ENCODE data around the gene RET. TPM values are rescaled to one million over a fixed set of nuclear protein-coding genes. Genes with fewer than 3 reads are reported as not detected.

The RET gene
- total RNA-seq, 1 experiment from 2014 or later = 21.4 TPM

DNA sequence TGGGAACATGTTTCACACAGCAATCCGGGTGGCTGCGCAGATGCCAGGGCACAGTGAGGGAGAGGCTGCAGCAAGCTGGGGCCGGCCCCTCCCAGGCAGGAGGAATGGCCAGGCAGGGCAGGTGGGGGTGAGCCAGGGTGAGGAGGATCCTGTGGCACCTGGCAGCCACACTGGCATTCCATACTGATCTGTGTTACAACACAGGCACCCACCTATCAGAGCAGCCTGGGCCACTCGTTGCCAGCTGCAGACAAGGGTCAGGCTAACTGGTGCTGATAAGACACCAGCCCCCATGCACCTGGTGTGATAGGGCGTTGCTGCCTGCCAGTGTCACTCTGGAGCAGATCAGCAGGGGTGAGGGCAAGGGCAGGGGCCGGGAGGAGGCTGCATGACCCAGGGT is 16.6 kb upstream of the RET start:
- Mint-ChIP-seq H3K36me3 (no peaks in the 10 kb centered on the region), H3K9me3 (no peaks in the 10 kb centered on the region), H3K27ac (no peak overlapping the region), H3K4me3 (no peak overlapping the region), H3K4me1 (peaks cover 7% of the 10 kb centered on the region), H3K27me3 (ENCODE audit: low read depth) (peaks cover 3% of the 10 kb centered on the region; the same call in 1 of the 2 replicates)
- ATAC-seq (no peak), DNase-seq (ENCODE audit: low spot score) (no peak)
- POLR2A ChIA-PET = no interaction called here
- no peak for TF ChIP-seq NR1H2 (CRISPR knock-in tag; IDR thresholded peaks at IDR 0.05)
- TF ChIP-seq FOXJ3 (CRISPR knock-in tag; IDR thresholded peaks at IDR 0.05; ENCODE audit: borderline replicate concordance) = no peak
- TF ChIP-seq ATF3 (CRISPR knock-in tag; conservative IDR thresholded peaks at IDR 0.05) = no peak
- TF ChIP-seq CREB1 (CRISPR knock-in tag; IDR thresholded peaks at IDR 0.05) = no peak
- TF ChIP-seq, protein P1, sequence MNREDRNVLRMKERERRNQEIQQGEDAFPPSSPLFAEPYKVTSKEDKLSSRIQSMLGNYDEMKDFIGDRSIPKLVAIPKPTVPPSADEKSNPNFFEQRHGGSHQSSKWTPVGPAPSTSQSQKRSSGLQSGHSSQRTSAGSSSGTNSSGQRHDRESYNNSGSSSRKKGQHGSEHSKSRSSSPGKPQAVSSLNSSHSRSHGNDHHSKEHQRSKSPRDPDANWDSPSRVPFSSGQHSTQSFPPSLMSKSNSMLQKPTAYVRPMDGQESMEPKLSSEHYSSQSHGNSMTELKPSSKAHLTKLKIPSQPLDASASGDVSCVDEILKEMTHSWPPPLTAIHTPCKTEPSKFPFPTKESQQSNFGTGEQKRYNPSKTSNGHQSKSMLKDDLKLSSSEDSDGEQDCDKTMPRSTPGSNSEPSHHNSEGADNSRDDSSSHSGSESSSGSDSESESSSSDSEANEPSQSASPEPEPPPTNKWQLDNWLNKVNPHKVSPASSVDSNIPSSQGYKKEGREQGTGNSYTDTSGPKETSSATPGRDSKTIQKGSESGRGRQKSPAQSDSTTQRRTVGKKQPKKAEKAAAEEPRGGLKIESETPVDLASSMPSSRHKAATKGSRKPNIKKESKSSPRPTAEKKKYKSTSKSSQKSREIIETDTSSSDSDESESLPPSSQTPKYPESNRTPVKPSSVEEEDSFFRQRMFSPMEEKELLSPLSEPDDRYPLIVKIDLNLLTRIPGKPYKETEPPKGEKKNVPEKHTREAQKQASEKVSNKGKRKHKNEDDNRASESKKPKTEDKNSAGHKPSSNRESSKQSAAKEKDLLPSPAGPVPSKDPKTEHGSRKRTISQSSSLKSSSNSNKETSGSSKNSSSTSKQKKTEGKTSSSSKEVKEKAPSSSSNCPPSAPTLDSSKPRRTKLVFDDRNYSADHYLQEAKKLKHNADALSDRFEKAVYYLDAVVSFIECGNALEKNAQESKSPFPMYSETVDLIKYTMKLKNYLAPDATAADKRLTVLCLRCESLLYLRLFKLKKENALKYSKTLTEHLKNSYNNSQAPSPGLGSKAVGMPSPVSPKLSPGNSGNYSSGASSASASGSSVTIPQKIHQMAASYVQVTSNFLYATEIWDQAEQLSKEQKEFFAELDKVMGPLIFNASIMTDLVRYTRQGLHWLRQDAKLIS (CRISPR knock-in tag; IDR thresholded peaks at IDR 0.05; ENCODE audit: borderline replicate concordance) = no peak
- no peak for TF ChIP-seq ZNF416 (CRISPR knock-in tag; IDR thresholded peaks at IDR 0.05)
- no peak for TF ChIP-seq CDX4 (CRISPR knock-in tag; IDR thresholded peaks at IDR 0.05; ENCODE audit: borderline replicate concordance)
- CTCF ChIA-PET = interaction anchor here (0.6 to 1.9 kb wide), 4 partner anchors 16 to 98 kb away, joined by 3 to 5 read pairs (median 4); no protein-coding TSS in a partner anchor

DNA sequence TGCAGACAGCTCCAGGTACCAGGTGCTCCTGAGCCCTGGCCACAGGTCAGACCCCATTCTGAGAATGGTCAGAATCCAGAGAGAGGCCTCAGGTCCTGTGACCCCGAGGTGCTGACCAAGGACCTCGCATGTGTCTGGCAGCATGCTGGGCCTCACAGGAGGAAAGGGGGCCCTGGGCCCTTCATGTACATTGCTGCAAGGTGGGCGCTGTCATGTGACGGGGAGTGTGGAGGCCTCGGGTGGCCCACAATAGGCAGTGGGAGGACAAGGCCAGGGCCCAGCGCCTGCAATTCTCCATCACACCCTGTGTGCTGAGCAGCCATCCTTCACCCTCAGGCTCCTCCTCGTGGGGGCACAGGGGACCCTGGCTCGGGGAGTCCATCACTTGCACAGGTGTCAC is 15.5 kb upstream of the RET start:
- Mint-ChIP-seq H3K27ac (no peak overlapping the region), H3K4me3 (no peak overlapping the region), H3K36me3 (no peaks in the 10 kb centered on the region), H3K4me1 (peaks cover 7% of the 10 kb centered on the region), H3K9me3 (no peaks in the 10 kb centered on the region), H3K27me3 (ENCODE audit: low read depth) (peaks cover 3% of the 10 kb centered on the region; the same call in 1 of the 2 replicates)
- ATAC-seq (no peak), DNase-seq (ENCODE audit: low spot score) (no peak)
- ChIA-PET CTCF (interaction anchor here (1.9 kb wide), 1 partner anchor 17 kb away, joined by 5 read pairs; no protein-coding TSS in a partner anchor), POLR2A (no interaction called here)
- TF ChIP-seq E2F4 (CRISPR knock-in tag; IDR thresholded peaks at IDR 0.05; ENCODE audit: borderline replicate concordance, low read depth) (no peak), SMAD4 (CRISPR knock-in tag; IDR thresholded peaks at IDR 0.05) (no peak), ZSCAN18 (CRISPR knock-in tag; IDR thresholded peaks at IDR 0.05) (no peak), ARID4B (CRISPR knock-in tag; IDR thresholded peaks at IDR 0.05; ENCODE audit: borderline replicate concordance) (no peak)
- TF ChIP-seq, protein P2, sequence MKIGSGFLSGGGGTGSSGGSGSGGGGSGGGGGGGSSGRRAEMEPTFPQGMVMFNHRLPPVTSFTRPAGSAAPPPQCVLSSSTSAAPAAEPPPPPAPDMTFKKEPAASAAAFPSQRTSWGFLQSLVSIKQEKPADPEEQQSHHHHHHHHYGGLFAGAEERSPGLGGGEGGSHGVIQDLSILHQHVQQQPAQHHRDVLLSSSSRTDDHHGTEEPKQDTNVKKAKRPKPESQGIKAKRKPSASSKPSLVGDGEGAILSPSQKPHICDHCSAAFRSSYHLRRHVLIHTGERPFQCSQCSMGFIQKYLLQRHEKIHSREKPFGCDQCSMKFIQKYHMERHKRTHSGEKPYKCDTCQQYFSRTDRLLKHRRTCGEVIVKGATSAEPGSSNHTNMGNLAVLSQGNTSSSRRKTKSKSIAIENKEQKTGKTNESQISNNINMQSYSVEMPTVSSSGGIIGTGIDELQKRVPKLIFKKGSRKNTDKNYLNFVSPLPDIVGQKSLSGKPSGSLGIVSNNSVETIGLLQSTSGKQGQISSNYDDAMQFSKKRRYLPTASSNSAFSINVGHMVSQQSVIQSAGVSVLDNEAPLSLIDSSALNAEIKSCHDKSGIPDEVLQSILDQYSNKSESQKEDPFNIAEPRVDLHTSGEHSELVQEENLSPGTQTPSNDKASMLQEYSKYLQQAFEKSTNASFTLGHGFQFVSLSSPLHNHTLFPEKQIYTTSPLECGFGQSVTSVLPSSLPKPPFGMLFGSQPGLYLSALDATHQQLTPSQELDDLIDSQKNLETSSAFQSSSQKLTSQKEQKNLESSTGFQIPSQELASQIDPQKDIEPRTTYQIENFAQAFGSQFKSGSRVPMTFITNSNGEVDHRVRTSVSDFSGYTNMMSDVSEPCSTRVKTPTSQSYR (CRISPR knock-in tag; IDR thresholded peaks at IDR 0.05) = no peak
- TF ChIP-seq, protein P3, sequence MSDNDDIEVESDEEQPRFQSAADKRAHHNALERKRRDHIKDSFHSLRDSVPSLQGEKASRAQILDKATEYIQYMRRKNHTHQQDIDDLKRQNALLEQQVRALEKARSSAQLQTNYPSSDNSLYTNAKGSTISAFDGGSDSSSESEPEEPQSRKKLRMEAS (CRISPR knock-in tag; IDR thresholded peaks at IDR 0.05) = no peak
